Endothelial cell of umbilical vein (primary cell): ENCODE measurements around the gene C12orf57. TPM values are rescaled to one million over a fixed set of nuclear protein-coding genes. Genes with fewer than 3 reads are reported as not detected.

Experiments used
- BruUV-seq: library from RNA; stranded (reverse); fragments of 400-500 nt; replicated peaks from 2 replicates; lab custom pipeline; 2021; lab: Mats Ljungman, UMichigan
- CTCF ChIA-PET: fragments of 300-600, 350-600 bp; sonication (Branson Sonifier 250); formaldehyde crosslinking; loops from one replicate; lab custom pipeline; 2021; ENCODE audit warnings: antibody characterized with exemption, inconsistent platforms; lab: Charles Lee
- POLR2A ChIA-PET: fragments of 300-600, 350-600 bp; sonication (Branson Sonifier 250); formaldehyde crosslinking; loops from one replicate; lab custom pipeline; 2021; ENCODE audit warnings: antibody characterized with exemption, inconsistent platforms; lab: Charles Lee
- DNase-seq: peaks from one replicate; pipeline ENCODE4 v3.0.0-alpha.2; 2011; ENCODE audit warnings: low read depth, low spot score
- FAIRE-seq: peaks from 2 replicates; lab custom pipeline; 2011; peaks lifted over from hg19 to GRCh38; lab: Jason Lieb, UNC
- H2AFZ ChIP-seq: 2 replicates; pipeline ENCODE4 v1.6.0; 2012; ENCODE audit warnings: low read depth, low read length, control low read depth, inconsistent platforms
- H3K27ac ChIP-seq: 2 replicates; pipeline ENCODE4 v1.5.1; 2011; ENCODE audit warnings: low read depth, mild to moderate bottlenecking, control low read depth, low read length, moderate library complexity; ENCODE audit not compliant: insufficient read depth
- H3K27me3 ChIP-seq, 2 experiments: 2 replicates each; pipeline versions ENCODE4 v1.6.0 to v1.6.1; 2011; ENCODE audit warnings: low read length in 2 of 2, mixed read lengths in 1 of 2; ENCODE audit not compliant: control insufficient read depth in 2 of 2, insufficient read depth in 2 of 2
- H3K36me3 ChIP-seq, 2 experiments: 2 replicates in 1 of 2; 3 replicates in 1 of 2; pipeline ENCODE4 v1.5.1; 2011; ENCODE audit warnings: low read length in 2 of 2, mild to moderate bottlenecking in 1 of 2, moderate library complexity in 1 of 2; ENCODE audit not compliant: control insufficient read depth in 2 of 2, insufficient read depth in 2 of 2; ENCODE audit errors: extremely low read depth in 1 of 2
- H3K4me1 ChIP-seq: 3 replicates; pipeline ENCODE4 v1.5.1; 2011; ENCODE audit warnings: mild to moderate bottlenecking, low read length; ENCODE audit not compliant: control insufficient read depth, insufficient read depth; ENCODE audit errors: extremely low read depth
- H3K4me2 ChIP-seq: 2 replicates; pipeline ENCODE4 v1.6.1; 2011; ENCODE audit warnings: low read length, control low read depth, mixed read lengths; ENCODE audit not compliant: insufficient read depth
- H3K4me3 ChIP-seq, 3 experiments: fragments of 200-600 bp in 1 of 3; sonication (generic), shearing (Covaris generic) in 1 of 3; replicated peaks in 1 of 3; 2 replicates each; pipeline ENCODE4 v1.5.1; 2011 to 2016; ENCODE audit warnings: control low read depth in 3 of 3, low read length in 3 of 3, mild to moderate bottlenecking in 2 of 3, inconsistent platforms in 1 of 3, low read depth in 1 of 3, moderate library complexity in 1 of 3; ENCODE audit not compliant: insufficient read depth in 1 of 3
- H3K79me2 ChIP-seq: 2 replicates; pipeline ENCODE4 v1.6.0; 2012; ENCODE audit warnings: low read length, inconsistent platforms; ENCODE audit not compliant: control insufficient read depth, insufficient read depth
- H3K9ac ChIP-seq: replicated peaks from 2 replicates; pipeline ENCODE3; 2011; ENCODE audit warnings: low read length, control low read depth; ENCODE audit not compliant: insufficient read depth; ENCODE audit errors: extremely low read depth
- H3K9me1 ChIP-seq: replicated peaks from 3 replicates; pipeline ENCODE4 v1.6.0; 2011; ENCODE audit warnings: mild to moderate bottlenecking, low read length; ENCODE audit not compliant: control insufficient read depth, insufficient read depth; ENCODE audit errors: extremely low read depth
- H3K9me3 ChIP-seq: replicated peaks from 2 replicates; pipeline ENCODE4 v1.5.1; 2012; ENCODE audit warnings: low read length, inconsistent platforms; ENCODE audit not compliant: control insufficient read depth, insufficient read depth
- H4K20me1 ChIP-seq: replicated peaks from 2 replicates; pipeline ENCODE3; 2011; ENCODE audit warnings: mild to moderate bottlenecking, low read length; ENCODE audit not compliant: control insufficient read depth, insufficient read depth; ENCODE audit errors: extremely low read depth
- EZH2 ChIP-seq: IDR thresholded peaks from 2 replicates; pipeline ENCODE4 v1.6.1; 2012; ENCODE audit warnings: borderline replicate concordance, low read depth, mild to moderate bottlenecking, moderate library complexity, low read length, inconsistent platforms; ENCODE audit not compliant: severe bottlenecking
- FOS ChIP-seq: IDR thresholded peaks from 2 replicates; pipeline ENCODE4 v1.6.1; 2011; ENCODE audit warnings: mild to moderate bottlenecking, low read length, moderate library complexity, borderline replicate concordance; ENCODE audit not compliant: insufficient read depth
- GATA2 ChIP-seq: IDR thresholded peaks from 2 replicates; pipeline ENCODE4 v1.7.0; 2011; ENCODE audit warnings: low read depth, mild to moderate bottlenecking, moderate library complexity, mixed read lengths, low read length; ENCODE audit not compliant: insufficient read length, insufficient read depth
- JUN ChIP-seq: IDR thresholded peaks from 2 replicates; pipeline ENCODE4 v1.6.1; 2011; ENCODE audit warnings: borderline replicate concordance, low read depth; ENCODE audit not compliant: insufficient read length, insufficient read depth
- MYC ChIP-seq: IDR thresholded peaks from one replicate; pipeline ENCODE4 v1.6.1; 2011; ENCODE audit warnings: mild to moderate bottlenecking, low read depth, low read length
- POLR2A ChIP-seq: IDR thresholded peaks from 2 replicates; pipeline ENCODE4 v1.6.1; 2012; ENCODE audit warnings: low read depth, mild to moderate bottlenecking, control low read depth, low read length
- POLR2AphosphoS5 ChIP-seq: IDR thresholded peaks from 2 replicates; pipeline ENCODE4 v1.6.1; 2012; ENCODE audit warnings: low read depth, mild to moderate bottlenecking, control low read depth, low read length, moderate library complexity; ENCODE audit not compliant: insufficient read depth
- dilution Hi-C: fragments of 300-500 bp; cut with MboI; formaldehyde crosslinking; loops from one replicate; pipeline ENCODE4 v1.15.0; 2019; ENCODE audit warnings: low sequenced_read_pairs; ENCODE audit not compliant: extremely low pct_ligation_motif_present
- intact Hi-C: fragments of 100-400 bp; cut with micrococcal nuclease; formaldehyde crosslinking; loops from one replicate; pipeline ENCODE4 v1.10.0; 2022
- polyA plus RNA-seq, 4 experiments: library from polyadenylated mRNA; depleted of rRNA in 3 of 4; stranded (reverse) in 3 of 4; unstranded in 1 of 4; fragments of >200 nt; gene quantifications; 2 replicates each; pipeline versions ENCODE4 v1.2.1 to v1.2.3, GENCODE V29; 2011 to 2012; ENCODE audit warnings: missing spikeins in 1 of 4
- total RNA-seq: library from RNA; stranded (reverse); gene quantifications from 2 replicates; pipeline ENCODE4 v1.2.3, GENCODE V29; 2021
- TF ChIP-seq, protein P1 (sequence below), 2 donors: IDR thresholded peaks; 1 replicate in 1 of 2; 2 replicates in 1 of 2; pipeline ENCODE4 v1.5.1; 2011; ENCODE audit warnings: low read length in 2 of 2, mild to moderate bottlenecking in 2 of 2, moderate library complexity in 2 of 2, control low read depth in 1 of 2, inconsistent platforms in 1 of 2, low read depth in 1 of 2; ENCODE audit not compliant: insufficient read depth in 1 of 2; ENCODE audit errors: extremely low read depth in 1 of 2
- TF ChIP-seq, protein P2 (sequence below): IDR thresholded peaks from 2 replicates; pipeline ENCODE4 v1.6.1; 2011; ENCODE audit not compliant: insufficient read depth, insufficient read length

The C12orf57 gene
- total and polyA plus RNA-seq, 2 donors (not counting 3 experiments of a cell fraction or from before 2014, with no cell fraction given) = 167 to 729 TPM

DNA sequence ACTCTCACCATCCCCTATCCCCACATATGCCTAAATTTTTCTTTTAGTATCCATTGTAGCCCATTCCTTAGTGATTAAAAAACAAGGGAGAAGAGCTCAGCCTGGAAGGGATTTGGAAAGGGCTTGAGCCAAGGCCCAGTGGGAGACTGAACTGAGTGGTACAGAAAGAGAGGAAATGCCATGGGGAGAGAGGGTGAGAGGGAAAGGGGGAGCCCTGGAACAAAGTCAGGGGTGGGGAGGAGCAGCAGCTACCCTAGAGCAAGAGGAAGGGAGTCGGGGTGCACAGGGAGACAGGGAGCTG, 18.6 kb upstream of the C12orf57 start:
- dilution Hi-C loops (no loop called here), intact Hi-C loops (no loop called here)
- no peak for FAIRE-seq
- Histone ChIP-seq H3K4me2 (peak overlapping the region; percentile 81), H3K9me1 (no peaks in the 10 kb centered on the region), H3K9ac (peak overlapping the region; percentile 37), H2AFZ (peak overlapping the region; percentile 16), H3K27ac (peak overlapping the region; percentile 72), H3K36me3 (no peaks in the 10 kb centered on the region), H3K27me3 (no peaks in the 10 kb centered on the region), H3K4me1 (peaks cover 44% of the 10 kb centered on the region), H3K4me3 (no peak overlapping the region), H4K20me1 (no peaks in the 10 kb centered on the region), H3K9me3 (no peaks in the 10 kb centered on the region), H3K79me2 (peaks cover 33% of the 10 kb centered on the region)
- no peak for TF ChIP-seq GATA2
- no peak for TF ChIP-seq POLR2A
- TF ChIP-seq MYC = no peak
- no peak for TF ChIP-seq JUN
- TF ChIP-seq, protein P1, sequence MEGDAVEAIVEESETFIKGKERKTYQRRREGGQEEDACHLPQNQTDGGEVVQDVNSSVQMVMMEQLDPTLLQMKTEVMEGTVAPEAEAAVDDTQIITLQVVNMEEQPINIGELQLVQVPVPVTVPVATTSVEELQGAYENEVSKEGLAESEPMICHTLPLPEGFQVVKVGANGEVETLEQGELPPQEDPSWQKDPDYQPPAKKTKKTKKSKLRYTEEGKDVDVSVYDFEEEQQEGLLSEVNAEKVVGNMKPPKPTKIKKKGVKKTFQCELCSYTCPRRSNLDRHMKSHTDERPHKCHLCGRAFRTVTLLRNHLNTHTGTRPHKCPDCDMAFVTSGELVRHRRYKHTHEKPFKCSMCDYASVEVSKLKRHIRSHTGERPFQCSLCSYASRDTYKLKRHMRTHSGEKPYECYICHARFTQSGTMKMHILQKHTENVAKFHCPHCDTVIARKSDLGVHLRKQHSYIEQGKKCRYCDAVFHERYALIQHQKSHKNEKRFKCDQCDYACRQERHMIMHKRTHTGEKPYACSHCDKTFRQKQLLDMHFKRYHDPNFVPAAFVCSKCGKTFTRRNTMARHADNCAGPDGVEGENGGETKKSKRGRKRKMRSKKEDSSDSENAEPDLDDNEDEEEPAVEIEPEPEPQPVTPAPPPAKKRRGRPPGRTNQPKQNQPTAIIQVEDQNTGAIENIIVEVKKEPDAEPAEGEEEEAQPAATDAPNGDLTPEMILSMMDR (IDR thresholded peaks at IDR 0.05; ENCODE audit: extremely low read depth in 1 of 2, insufficient read depth in 1 of 2, low read depth in 1 of 2, low read length in 2 of 2) = no peak
- no peak for TF ChIP-seq POLR2AphosphoS5
- no peak for TF ChIP-seq EZH2
- no peak for TF ChIP-seq FOS
- TF ChIP-seq, protein P2, sequence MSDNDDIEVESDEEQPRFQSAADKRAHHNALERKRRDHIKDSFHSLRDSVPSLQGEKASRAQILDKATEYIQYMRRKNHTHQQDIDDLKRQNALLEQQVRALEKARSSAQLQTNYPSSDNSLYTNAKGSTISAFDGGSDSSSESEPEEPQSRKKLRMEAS = no peak
- no peak for DNase-seq
- CTCF ChIA-PET = interaction anchor here (0.7 to 4.3 kb wide), 22 partner anchors 9 to 220 kb away, joined by 3 to 94 read pairs (median 6); partner anchors contain the start of genes C12orf57, C1RL, CDCA3 and ENO2
- POLR2A ChIA-PET = interaction anchor here (0.8 to 2.3 kb wide), 9 partner anchors 9 to 172 kb away, joined by 3 to 24 read pairs (median 3); partner anchors contain the start of genes C12orf57, MLF2, RNU7-1 and SPSB2
- BruUV-seq = TSS peak; percentile 61
